Stimulated activated CD8-positive, alpha-beta memory T cell treated with anti-CD3 and anti-CD28 coated beads, Interleukin-7, amount 100 ng/mL, for 24 hours (primary cell): ENCODE measurements around the gene LCN10.
"Not testable (repeated sequence)": the region's sequence is repeated elsewhere in the genome, so short reads cannot be mapped to it uniquely, and the experiment has no call there.

Experiments used
- DNase-seq: peaks from one replicate; pipeline ENCODE4 v3.0.0-alpha.2; 2020; ENCODE audit warnings: low read depth

LCN10 gene

GRCh38 chr9:136771907-136772415 is 29.2 kb upstream of the LCN10 start:
- no peak for DNase-seq

- no peak for DNase-seq
Observed at GRCh38 chr9:136769710-136770191, 27.0 kb upstream of the LCN10 start.

DNA sequence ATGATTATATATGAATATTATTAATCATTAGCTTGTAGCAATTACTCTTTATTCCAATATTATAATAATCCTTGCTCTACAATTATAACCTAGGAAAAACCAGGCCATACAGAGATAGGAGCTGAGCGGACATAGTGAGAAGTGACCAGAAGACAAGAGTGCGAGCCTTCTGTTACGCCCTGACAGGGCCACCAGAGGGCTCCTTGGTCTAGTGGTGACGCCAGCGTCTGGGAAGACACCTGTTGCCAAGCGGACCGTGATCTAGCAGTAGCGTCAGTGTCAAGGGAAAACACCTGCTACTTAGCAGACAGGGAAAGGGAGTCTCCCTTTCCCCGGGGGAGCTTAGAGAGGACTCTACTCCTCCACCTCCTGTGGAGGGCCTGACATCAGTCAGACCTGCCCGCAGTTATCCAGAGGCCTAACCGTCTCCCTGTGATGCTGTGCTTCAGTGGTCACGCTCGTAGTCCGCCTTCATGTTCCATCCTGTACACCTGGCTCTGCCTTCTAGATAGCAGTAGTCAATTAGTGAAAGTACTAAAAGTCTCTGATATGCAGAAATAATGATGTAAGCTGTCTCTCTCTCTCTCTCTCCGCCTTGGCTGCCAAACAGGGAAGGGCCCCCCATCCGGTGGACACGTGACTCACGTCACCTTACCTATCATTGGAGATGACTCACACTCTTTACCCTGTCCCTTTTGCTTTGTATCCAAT is 23.8 kb upstream of the LCN10 start:
- not testable (repeated sequence) for DNase-seq

- not testable (repeated sequence) for DNase-seq
Observed at GRCh38 chr9:136765745-136766409, 23.1 kb upstream of the LCN10 start.

DNA sequence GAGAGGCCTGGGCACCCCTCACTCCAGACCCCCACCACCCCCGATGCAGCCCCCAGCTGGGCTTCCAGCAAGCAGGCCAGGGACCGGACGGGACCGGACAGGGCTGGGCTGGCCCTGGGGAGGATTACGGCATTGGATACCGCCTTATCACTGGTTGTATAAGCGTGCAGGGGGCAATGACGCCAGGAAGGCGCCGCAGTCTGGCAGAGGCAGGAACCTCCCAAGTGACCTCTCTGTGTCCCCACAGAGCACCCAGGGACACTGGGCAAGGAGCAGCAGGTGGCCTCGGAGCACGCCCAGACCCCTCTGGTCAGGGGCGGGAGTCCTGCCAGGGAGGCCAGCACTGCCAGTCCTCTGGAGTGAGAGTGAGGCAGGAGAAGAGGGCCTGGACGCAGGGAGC is 22.3 kb upstream of the LCN10 start:
- DNase-seq: no peak

GRCh38 chr9:136764301-136764891 is 21.7 kb upstream of the LCN10 start, which contains the start of gene LCN15:
LCN15 (minus strand) TSS chr9:136764518; CDS start chr9:136764488, 30 bp downstream.
- no peak for DNase-seq

GRCh38 chr9:136763649-136764035 is 20.9 kb upstream of the LCN10 start:
- no peak for DNase-seq

GRCh38 chr9:136762915-136763648 is 20.3 kb upstream of the LCN10 start:
- DNase-seq: peak; percentile 27

DNA sequence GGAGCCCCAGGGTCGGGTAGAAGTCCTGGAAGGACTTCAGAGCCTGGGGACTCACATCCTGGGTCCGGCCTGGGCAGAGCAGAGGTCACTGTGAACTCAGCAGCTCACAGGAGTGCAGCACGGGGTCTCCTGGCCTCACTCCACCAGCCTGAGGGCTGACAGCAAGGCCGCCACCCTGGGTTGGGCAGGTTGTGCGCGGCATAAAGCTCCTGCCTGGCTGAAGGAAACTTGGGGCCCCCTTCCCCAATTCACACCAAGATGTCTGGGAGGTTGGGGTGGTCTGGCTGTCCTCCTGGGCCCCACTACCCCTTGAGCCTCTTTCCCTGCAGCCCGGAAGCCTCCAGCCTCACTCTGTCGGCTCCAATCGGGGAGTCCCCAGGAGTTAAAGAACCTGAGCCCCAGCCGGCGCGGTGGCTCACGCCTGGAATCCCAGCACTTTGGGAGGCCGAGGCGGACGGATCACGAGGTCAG is 19.5 kb upstream of the LCN10 start:
- DNase-seq: no peak

DNA sequence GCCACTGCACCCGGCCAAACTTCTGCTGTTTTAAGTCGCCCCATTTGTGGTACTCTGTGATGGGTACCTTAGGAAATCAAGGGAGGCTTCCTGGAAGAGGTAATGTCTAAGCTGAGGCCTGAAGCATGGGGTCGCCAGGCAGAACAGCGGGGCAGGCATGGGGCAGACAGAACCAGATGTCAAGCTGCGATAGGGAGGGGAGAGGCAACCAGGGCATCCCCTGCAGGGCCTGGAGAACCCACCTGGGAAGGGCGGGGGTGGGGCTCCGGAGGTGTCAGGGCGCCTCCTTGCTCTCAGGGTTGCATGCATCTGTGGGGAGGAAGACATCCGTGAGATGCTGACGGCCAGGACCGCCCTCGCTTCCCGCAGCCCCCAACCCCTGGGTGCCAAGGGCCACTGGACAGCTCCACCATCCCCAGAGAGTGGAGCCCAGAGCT is 18.8 kb upstream of the LCN10 start:
- DNase-seq: no peak

DNA sequence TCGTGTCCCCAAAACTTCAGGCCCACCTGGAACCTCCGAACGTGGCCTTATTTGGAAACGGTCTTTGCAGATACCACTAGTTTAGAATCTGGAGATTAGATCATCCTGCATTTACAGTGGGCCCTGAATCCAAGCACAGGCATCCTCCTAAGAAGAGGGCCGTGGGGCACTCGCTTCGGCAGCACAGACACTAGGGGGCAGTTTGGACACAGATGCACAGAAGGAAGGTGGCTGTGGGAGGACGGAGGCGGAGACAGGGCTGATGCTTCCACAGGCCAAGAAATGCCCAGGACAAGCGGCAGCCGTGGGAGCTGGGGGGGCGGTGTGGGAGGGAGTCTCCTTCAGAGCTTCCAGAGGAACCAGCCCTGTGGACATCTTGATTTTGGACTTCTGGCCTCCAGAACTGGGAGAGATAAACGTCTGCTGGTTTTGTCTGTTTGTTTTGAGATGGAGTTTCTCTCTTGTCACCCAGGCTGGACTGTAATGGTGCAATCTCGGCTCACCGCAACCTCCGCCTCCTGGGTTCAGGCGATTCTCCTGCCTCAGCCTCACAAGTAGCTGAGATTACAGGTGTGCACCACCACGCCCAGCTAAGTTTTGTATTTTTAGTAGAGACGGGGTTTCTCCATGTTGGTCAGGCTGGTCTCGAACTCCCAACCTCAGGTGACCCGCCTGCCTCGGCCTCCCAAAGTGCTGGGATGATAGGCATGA is 18.2 kb upstream of the LCN10 start:
- not testable (repeated sequence) for DNase-seq

GRCh38 chr9:136760424-136760823 is 17.7 kb upstream of the LCN10 start:
- no peak for DNase-seq

DNA sequence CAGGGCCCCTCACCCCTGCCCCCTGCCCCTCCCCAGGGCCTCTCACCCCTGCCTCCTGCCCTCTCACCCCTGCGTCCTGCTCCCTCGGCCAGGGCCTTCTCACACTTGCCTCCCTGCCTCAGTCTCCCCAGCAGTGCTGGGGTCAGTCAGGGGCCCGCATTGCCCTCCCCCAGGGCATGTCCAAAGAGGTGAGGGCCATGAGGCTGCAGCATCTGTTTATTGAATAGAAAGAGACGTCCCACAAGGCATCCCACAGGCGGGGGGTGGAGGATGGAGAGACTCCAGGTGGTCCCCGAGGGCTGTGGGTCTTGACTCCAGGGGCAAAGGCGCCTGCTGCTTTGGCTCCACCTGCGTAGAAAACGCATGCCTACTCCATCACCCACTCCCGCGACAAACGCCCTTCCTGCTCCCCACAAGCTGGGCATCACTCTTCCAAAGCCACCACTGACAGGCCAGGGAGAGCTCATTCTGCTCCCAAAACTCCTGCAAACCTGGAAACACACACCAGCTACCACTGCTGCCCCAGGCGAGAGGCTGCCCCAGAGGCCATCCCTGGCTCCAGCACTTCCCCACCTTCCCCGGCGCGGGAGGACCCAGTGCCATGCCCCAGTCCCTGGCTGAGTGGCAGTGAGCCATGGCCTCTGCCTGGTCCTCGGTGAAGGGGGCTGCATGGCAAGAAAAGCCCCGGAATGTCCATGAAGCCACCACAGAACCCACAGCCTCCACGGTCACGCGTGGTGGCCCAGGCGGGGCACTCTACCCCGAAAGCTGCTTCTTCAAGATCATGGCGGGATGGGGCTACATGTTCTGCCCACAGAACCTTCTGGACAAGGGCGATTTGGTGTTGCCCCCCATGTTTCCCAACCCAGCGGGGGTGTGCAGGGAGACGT is 16.9 kb upstream of the LCN10 start:
- DNase-seq: no peak

DNA sequence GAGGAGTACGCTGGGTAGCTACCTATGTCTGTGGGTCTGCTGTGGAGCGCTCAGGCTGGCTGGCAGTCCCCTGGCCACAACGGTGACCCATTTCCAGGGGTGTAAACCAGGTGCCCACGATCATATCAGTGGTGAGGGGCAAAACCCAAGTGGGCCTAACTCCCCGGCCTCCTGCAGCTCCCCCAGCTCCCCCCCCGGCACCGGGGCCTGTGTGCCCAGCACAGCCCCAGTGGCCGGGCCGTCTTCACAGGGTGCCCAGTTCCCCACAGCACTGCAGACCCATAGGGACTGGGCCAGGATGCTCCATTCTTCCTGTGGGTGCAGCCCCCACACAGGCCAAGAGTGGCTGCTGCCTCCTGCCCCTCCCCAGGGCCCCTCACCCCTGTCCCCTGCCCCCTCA is 16.3 kb upstream of the LCN10 start:
- no peak for DNase-seq

GRCh38 chr9:136757751-136758140 is 15.0 kb upstream of the LCN10 start:
- no peak for DNase-seq

DNA sequence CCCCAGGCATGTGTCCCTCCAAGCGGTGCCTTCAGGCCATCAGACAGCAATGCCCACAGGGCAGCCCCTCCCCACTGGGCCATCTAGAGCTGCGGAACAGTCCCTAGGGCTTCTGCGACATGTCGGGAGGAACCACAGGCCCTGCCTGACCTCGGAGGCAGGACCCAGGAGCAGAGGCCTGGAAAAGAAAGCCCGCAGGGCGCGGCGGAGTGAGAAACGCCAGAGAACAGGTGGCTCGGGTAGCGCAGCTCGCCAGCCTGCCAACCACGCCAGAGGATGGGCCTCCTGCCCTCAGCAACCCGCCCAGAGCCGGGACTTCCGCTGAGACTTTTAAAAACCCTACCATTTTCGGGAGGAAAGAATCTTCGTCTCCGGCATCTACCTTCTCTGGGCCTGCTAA is 14.6 kb upstream of the LCN10 start:
- no peak for DNase-seq

DNA sequence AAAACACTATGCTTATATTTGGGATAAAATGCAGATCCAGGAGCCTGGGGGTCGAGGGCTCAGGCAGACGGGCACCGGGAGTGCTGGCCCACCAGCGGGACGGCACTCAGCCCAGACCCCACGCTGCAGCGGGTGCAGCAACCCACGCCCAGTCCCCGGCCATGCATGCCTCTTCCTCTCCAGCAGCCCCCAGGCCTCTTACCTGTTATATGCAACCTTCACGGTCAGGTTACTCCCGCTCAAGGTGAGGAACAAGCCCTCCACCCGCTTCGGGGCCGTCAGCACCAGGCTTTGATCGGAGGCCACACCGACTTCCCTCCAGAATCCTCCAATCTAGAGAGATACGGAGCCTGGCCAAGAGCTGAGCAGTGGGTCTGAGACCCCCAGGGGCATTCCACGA is 14.1 kb upstream of the LCN10 start:
- no peak for DNase-seq

- no peak for DNase-seq
Observed at GRCh38 chr9:136756134-136756438, 13.3 kb upstream of the LCN10 start.

- not testable (repeated sequence) for DNase-seq
Observed at GRCh38 chr9:136755302-136756133, 12.8 kb upstream of the LCN10 start.
